OCI-LY1 (cell line): ENCODE measurements around the gene KANTR.

ENCODE experiments used
- H2AFZ ChIP-seq: fragments of 200-600 bp; sonication (generic), shearing (Covaris generic); 2 replicates; pipeline ENCODE4 v1.6.0; 2014; ENCODE audit warnings: antibody characterized with exemption, mild to moderate bottlenecking, low read length
- H3F3A ChIP-seq: fragments of 200-600 bp; sonication (generic), shearing (Covaris generic); 2 replicates; pipeline ENCODE4 v1.6.0; 2014; ENCODE audit warnings: mild to moderate bottlenecking, antibody characterized with exemption, low read length, moderate library complexity; ENCODE audit not compliant: insufficient read depth
- H3K27ac ChIP-seq: fragments of 200-600 bp; sonication (generic); 2 replicates; pipeline ENCODE4 v1.5.1; 2014; ENCODE audit warnings: low read length, mixed run types, mild to moderate bottlenecking, low read depth; ENCODE audit not compliant: poor library complexity, severe bottlenecking
- H3K27me3 ChIP-seq: fragments of 200-600 bp; sonication (generic); 2 replicates; pipeline ENCODE4 v1.6.0; 2014; ENCODE audit warnings: antibody characterized with exemption, mild to moderate bottlenecking, low read length, moderate library complexity; ENCODE audit not compliant: insufficient read depth
- H3K36me3 ChIP-seq: fragments of 200-600 bp; sonication (generic); 2 replicates; pipeline ENCODE4 v1.6.1; 2014; ENCODE audit warnings: mild to moderate bottlenecking, antibody characterized with exemption, low read length, moderate library complexity, mixed read lengths; ENCODE audit not compliant: insufficient read depth
- H3K4me1 ChIP-seq: fragments of 200-600 bp; sonication (generic); 2 replicates; pipeline ENCODE4 v1.5.1; 2014; ENCODE audit warnings: mild to moderate bottlenecking, low read length, moderate library complexity; ENCODE audit not compliant: insufficient read depth, severe bottlenecking
- H3K4me2 ChIP-seq: fragments of 200-600 bp; sonication (generic), shearing (Covaris generic); 2 replicates; pipeline ENCODE4 v1.6.1; 2014; ENCODE audit warnings: low read length
- H3K4me3 ChIP-seq: fragments of 200-600 bp; sonication (generic); 2 replicates; pipeline ENCODE4 v1.5.1; 2014; ENCODE audit warnings: low read length, low read depth, mild to moderate bottlenecking, mixed read lengths; ENCODE audit not compliant: poor library complexity, severe bottlenecking
- H3K79me2 ChIP-seq: fragments of 200-600 bp; shearing (Covaris generic); 2 replicates; pipeline ENCODE4 v1.6.1; 2016; ENCODE audit warnings: mixed run types, low read length, mixed read lengths; ENCODE audit not compliant: insufficient read depth
- H3K9ac ChIP-seq: fragments of 200-600 bp; sonication (generic), shearing (Covaris generic); 2 replicates; pipeline ENCODE4 v1.6.1; 2014; ENCODE audit warnings: mild to moderate bottlenecking, low read length, mixed read lengths
- H3K9me2 ChIP-seq: fragments of 200-600 bp; sonication (generic), shearing (Covaris generic); 2 replicates; pipeline ENCODE4 v1.6.1; 2014; ENCODE audit warnings: low read depth, mild to moderate bottlenecking, low read length, mixed read lengths
- H3K9me3 ChIP-seq: fragments of 200-600 bp; shearing (Covaris generic); 2 replicates; pipeline ENCODE4 v1.6.1; 2014; ENCODE audit warnings: low read length, mixed read lengths
- H4K20me1 ChIP-seq: fragments of 200-600 bp; sonication (generic), shearing (Covaris generic); 2 replicates; pipeline ENCODE4 v1.6.0; 2016; ENCODE audit warnings: mild to moderate bottlenecking, low read length; ENCODE audit not compliant: insufficient read depth
- EZH2 ChIP-seq: fragments of 200-600 bp; sonication (generic), shearing (Covaris generic); IDR thresholded peaks from 2 replicates; pipeline ENCODE4 v1.8.0; 2017; ENCODE audit warnings: borderline replicate concordance, mixed run types, mild to moderate bottlenecking, antibody characterized with exemption, low read length, moderate library complexity, mixed read lengths
- TF ChIP-seq, protein P1 (sequence below): fragments of 200-600 bp; sonication (generic), shearing (Covaris generic); IDR thresholded peaks from 2 replicates; pipeline ENCODE4 v1.5.1; 2017; ENCODE audit warnings: mild to moderate bottlenecking, antibody characterized with exemption, low read length, moderate library complexity, mixed read lengths

KANTR gene

DNA sequence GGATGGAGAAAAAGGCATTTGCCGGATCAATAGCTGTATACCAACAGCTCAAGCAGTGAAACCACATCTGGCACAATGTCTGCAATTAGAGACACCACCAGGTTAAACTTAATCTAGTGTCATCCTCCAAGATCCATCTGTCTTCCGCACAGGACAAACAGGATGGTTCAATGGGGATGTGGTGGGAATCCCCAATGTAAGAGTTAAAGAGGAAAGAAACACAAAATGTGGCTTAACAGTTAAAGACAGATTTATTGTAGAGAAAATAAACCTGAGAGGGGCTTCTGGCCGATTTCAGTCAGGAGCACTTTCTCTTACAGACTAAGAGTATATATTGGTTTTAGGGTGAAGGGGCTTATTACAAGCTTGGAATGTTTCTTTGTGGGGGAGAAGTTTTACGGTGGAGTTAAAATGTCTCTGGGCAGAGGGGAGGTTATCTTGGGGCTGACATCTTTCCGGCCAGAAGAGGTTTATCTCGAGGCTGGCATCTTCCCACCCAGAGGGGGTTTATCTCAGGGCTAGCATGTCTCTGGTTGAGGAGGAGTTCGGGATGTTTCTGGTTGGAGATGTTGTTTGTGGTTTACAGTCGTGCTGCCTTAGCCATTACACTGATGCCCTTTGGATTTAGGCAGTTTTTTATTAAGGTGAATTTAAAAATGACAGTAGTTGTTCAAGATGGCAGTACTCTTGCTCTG, 61.7 kb downstream of the KANTR start:
- H3K4me3 ChIP-seq, result no peak overlapping the region
- no peaks in the 10 kb centered on the region for H3K79me2 ChIP-seq
- H3K9me3 ChIP-seq, result no peaks in the 10 kb centered on the region
- no peaks in the 10 kb centered on the region for H3K9me2 ChIP-seq
- H3F3A ChIP-seq, result no peaks in the 10 kb centered on the region
- H3K9ac ChIP-seq, result no peak overlapping the region
- no peak overlapping the region for H2AFZ ChIP-seq
- no peak for TF ChIP-seq EZH2
- TF ChIP-seq, protein P1, sequence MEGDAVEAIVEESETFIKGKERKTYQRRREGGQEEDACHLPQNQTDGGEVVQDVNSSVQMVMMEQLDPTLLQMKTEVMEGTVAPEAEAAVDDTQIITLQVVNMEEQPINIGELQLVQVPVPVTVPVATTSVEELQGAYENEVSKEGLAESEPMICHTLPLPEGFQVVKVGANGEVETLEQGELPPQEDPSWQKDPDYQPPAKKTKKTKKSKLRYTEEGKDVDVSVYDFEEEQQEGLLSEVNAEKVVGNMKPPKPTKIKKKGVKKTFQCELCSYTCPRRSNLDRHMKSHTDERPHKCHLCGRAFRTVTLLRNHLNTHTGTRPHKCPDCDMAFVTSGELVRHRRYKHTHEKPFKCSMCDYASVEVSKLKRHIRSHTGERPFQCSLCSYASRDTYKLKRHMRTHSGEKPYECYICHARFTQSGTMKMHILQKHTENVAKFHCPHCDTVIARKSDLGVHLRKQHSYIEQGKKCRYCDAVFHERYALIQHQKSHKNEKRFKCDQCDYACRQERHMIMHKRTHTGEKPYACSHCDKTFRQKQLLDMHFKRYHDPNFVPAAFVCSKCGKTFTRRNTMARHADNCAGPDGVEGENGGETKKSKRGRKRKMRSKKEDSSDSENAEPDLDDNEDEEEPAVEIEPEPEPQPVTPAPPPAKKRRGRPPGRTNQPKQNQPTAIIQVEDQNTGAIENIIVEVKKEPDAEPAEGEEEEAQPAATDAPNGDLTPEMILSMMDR, result no peak
- H3K4me1 ChIP-seq, result no peaks in the 10 kb centered on the region
- no peaks in the 10 kb centered on the region for H4K20me1 ChIP-seq
- H3K4me2 ChIP-seq, result no peak overlapping the region
- H3K36me3 ChIP-seq, result no peaks in the 10 kb centered on the region
- no peaks in the 10 kb centered on the region for H3K27me3 ChIP-seq
- H3K27ac ChIP-seq, result no peak overlapping the region

DNA sequence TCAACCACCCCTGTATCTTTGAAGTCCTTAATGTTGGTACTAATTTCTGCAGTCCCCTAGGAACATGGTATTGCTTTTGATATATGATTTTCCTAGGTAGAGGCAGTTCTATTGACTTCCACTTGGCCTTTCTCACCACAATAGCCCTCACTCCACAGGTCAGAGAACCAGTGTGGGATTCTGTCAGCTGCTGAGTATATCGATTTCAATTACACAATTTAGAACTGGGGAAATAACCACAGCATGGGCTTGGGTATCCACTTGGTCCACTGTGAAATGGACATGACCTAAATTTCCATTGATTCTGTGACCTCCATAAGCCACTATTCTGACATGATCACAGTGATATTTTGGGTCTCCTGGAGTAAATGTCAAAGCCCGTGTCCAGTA, 62.3 kb downstream of the KANTR start:
- Histone ChIP-seq H3K9me3 (no peaks in the 10 kb centered on the region), H4K20me1 (no peaks in the 10 kb centered on the region), H2AFZ (no peak overlapping the region), H3K4me2 (no peak overlapping the region), H3K79me2 (no peaks in the 10 kb centered on the region), H3K27me3 (no peaks in the 10 kb centered on the region), H3K4me3 (no peak overlapping the region), H3K36me3 (no peaks in the 10 kb centered on the region), H3K9me2 (no peaks in the 10 kb centered on the region), H3K4me1 (no peaks in the 10 kb centered on the region), H3F3A (no peaks in the 10 kb centered on the region), H3K27ac (no peak overlapping the region), H3K9ac (no peak overlapping the region)
- TF ChIP-seq, protein P1, result no peak

DNA sequence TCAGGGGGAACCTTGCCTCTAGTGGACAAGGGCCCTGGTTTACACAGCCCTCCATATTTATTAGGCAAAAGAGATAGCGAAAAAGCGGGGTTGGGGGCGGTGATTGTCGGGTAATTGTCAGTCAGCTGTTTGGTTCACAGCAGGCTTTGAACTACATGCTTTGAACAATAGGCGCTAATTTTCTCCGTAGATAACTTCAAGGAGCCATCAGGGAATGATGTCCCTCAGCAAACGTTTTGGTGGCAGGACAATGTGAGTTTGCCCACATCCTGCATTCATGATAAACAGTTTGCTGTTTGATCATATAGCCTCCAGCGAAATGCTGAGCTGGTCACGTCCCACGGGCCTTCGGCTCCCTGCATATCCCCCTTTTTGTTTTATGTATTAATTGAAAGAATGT, 65.2 kb downstream of the KANTR start:
- no peak for TF ChIP-seq EZH2
- TF ChIP-seq, protein P1, result no peak
- no peaks in the 10 kb centered on the region for H3F3A ChIP-seq
- H3K79me2 ChIP-seq, result no peaks in the 10 kb centered on the region
- no peaks in the 10 kb centered on the region for H3K4me1 ChIP-seq
- no peaks in the 10 kb centered on the region for H3K9me3 ChIP-seq
- H3K4me2 ChIP-seq, result no peak overlapping the region
- no peaks in the 10 kb centered on the region for H3K9me2 ChIP-seq
- H2AFZ ChIP-seq, result no peak overlapping the region
- H4K20me1 ChIP-seq, result no peaks in the 10 kb centered on the region
- no peaks in the 10 kb centered on the region for H3K27me3 ChIP-seq
- H3K4me3 ChIP-seq, result no peak overlapping the region
- no peaks in the 10 kb centered on the region for H3K36me3 ChIP-seq
- H3K9ac ChIP-seq, result no peak overlapping the region
- no peak overlapping the region for H3K27ac ChIP-seq
